GM18873 (cell line): ENCODE measurements around the gene JAZF1.

Experiments
- ATAC-seq: cut with Tn5 transposase; IDR thresholded peaks from one replicate; pipeline ENCODE4 v1.9.1; 2021; ENCODE audit warnings: mild to moderate bottlenecking, moderate library complexity, moderate number of reproducible peaks; ENCODE audit not compliant: unreplicated experiment, low FRiP score

Gene JAZF1

DNA sequence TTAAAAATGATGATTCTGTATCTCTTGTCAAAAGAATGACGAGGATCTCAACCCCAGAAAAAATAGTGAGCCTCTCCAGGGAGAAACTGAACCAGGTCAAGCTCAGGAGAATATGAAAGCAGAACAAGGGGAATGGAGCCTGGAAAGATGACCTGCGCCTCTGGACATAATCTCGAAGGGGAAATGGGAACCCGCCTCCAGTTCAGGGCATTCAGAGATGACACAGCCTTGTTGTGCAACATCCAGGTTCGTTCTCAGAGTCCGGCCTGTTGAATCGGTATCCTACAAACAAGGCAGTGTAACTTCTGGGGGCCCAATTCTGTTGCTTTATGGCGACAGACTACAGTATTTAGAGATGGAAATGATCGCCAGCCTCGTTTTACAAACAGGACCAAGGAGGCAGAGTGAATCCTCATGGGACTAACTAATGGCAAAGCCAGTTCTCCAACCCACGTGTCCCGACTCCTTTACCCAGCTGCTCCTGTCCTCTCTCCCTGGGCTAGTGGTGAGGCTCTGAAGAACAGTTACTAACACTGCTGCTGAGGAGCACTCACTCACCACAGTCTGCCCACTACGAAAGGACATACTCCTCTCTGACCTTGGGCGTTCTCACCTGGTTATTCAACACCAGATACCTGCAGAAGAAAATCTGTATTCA is 67.6 kb downstream of the JAZF1 start:
- ATAC-seq, result no peak

- no peak for ATAC-seq
These were observed 68.1 kb downstream of the JAZF1 start for GRCh38 chr7:28112467-28112866.

DNA sequence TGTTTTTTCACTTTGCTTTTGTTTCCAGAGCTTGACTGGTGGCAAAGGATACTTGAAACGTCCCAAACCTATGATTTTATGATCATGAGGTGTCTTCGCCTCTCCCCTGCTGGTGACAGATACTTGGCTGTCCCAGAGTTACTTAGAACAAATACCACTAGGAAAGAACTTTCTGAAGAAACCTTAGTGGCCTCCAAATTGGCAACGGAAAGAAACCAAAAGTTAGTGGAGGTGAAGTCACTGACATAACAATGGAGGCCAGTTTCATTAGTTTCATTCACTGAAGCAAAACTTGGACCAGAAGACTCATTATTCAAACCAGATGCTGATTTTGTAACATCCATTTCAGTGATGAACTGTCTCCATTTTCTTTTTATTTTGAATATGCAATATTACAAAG is 68.6 kb downstream of the JAZF1 start:
- no peak for ATAC-seq

GRCh38 chr7:28110427-28111012 is 70.1 kb downstream of the JAZF1 start:
- no peak for ATAC-seq

DNA sequence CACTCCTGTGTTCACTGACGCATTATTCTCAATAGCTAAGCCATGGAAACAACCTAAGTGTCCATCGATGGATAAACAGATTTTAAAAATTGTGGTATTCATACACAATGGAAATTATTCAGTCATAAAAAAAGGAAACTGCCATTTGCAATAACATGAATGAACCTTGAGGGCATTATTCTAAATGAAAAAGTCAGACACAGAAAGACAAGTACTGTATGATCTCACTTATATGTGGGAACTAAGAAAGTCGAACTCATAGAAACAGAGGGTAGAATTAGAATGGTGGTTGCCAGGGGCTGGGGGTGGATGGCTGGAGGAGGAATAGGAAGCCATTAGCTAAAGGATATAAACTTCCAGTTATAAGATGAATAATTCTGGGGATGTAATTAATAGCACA is 71.8 kb downstream of the JAZF1 start:
- no peak for ATAC-seq

DNA sequence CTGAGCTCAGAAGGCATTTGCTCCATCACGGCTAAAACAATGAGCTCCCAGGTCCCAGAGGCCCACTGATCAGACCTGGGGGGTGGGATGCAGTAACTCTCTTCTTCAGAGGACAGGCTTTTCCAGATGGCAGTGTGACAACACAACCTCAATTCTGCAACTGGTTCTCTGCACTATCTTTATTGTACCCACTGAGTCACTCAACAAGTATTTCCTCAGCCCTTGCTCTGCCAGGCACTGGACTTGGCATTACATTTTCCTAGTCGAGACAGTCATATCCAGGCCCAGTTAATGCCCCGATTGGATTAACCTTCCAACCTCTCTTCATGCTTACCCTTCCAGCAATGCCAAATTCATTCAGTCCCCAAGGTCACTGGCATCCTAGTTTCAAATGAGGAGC is 72.6 kb downstream of the JAZF1 start:
- ATAC-seq, result no peak

GRCh38 chr7:28106321-28106829 is 74.2 kb downstream of the JAZF1 start:
- no peak for ATAC-seq

DNA sequence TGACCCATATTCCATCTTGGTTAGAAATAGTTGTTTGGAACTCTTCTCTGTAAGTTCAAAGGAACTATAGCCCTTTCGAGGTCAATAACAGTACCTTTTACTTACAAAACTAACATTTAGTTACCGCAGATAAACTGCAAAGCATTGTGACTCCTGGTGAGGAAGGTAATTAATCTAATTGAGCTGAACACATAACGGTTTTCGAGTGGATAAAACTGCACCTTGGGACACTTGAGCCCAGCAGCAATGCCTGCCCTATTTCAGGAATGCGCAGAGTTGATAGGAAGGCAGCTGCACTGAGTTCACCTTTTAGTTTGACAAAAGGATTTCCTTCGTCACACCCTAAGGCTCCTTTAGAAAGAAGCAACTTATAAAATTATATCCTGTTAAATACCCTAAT is 75.4 kb downstream of the JAZF1 start:
- no peak for ATAC-seq

- ATAC-seq, result no peak
These were observed 75.8 kb downstream of the JAZF1 start for GRCh38 chr7:28104811-28105210.

- no peak for ATAC-seq
These were observed 76.5 kb downstream of the JAZF1 start for GRCh38 chr7:28104041-28104541.

DNA sequence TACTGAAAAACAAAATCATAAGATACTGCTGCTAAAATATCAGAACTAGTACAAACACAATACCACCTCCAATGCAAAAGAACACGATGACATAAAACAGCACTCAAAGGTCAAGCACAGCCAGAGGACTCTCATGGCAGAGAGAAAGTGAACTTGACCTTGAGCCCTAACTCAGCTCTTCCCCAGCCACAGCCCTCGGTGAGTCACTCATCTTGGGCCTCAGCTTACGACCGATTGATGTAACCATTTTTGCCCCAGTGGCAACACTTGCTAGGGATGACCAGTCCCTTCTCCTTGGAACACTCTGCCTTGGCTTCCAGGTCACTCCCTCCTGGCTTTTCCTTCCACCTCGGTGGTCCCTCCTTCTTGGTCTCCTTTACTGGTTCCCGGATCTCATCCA is 77.8 kb downstream of the JAZF1 start:
- no peak for ATAC-seq

GRCh38 chr7:28096713-28097112 is 83.9 kb downstream of the JAZF1 start:
- ATAC-seq, result no peak

- no peak for ATAC-seq
These were observed 85.4 kb downstream of the JAZF1 start for GRCh38 chr7:28095231-28095630.

DNA sequence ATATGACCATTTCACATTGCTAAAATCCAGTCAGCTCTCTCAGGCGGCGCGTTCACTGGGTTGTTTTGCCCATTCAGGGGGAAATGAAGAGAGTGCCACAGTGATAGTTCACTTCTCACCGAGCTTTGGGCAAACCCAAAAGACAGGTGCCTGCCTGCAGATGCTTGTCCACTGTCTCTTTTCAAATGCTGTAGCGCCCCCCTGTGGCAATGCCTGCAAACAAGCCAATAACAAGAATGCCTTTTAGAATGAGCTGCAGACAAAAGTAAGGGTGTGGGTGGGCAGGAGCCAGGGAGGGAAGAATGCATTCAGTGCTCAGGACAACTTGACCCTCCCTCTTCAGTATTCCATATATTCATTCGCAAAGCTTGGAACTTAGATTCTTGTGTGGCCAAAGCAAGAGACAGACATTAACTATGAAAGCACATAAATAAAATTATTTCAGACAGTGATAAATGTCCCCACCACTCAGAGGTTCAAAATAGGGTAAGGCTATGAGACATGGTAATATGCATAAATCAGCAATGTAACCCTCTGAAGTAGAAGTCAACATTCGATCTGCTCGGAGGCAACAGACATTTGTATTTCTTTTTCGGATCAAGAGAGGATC is 86.9 kb downstream of the JAZF1 start:
- ATAC-seq, result no peak

GRCh38 chr7:28091190-28091589 is 89.4 kb downstream of the JAZF1 start:
- no peak for ATAC-seq

DNA sequence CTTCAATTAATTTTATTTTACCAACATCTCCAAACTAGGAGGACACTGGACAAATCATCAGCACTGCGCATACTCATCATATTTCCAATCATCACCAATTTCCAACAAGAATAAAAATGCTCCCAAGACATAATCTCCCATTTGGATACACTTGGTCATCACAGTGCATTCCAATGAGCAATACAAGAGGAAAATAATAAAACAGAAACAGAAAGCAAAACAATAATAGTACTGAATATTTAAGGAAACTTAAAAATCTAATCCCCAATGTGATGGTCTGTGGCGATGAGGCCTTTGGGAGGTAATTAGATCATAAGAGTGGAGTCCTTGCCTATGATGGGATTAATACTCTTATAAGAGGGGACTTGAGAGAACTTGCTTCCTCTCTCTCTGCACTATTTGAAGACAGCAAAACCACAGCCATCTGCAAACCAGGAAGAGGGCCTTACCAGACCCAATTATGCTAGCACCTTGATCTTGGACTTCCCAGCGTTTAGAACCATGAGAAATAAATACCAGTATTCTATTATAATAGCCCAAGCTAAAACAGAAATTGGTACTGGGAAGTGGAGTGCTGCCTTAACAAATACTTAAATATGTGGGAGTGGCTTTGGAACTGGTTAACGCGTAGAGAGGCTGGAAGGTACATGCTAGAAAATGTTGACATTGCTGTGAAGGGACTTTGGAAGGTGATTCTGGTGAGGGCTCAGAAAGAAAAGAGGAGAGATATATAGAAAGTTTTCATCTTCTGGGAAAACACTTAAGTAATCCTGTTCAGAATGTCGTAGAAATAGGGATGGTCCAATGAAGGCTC is 91.5 kb downstream of the JAZF1 start:
- ATAC-seq, result no peak

DNA sequence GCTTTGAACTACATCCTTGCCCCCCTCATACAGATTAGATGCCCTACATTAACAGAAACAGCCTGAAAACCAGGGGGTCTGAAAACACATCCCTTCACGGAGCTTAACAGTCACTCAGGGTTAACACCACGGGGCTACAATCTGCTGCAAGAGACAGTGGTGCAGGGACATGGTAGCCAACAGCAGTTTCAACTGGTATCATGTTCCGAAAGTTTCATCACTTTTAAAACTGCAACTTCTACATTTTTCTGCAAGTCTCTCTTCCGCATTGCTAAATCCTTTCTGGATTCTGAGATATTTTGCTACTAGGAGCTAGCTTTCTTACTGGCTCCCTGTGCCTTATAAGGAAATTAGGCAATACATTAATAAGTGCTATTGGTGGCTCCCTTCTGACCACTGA is 92.6 kb downstream of the JAZF1 start:
- ATAC-seq, result no peak

GRCh38 chr7:28086198-28086597 is 94.4 kb downstream of the JAZF1 start:
- no peak for ATAC-seq

DNA sequence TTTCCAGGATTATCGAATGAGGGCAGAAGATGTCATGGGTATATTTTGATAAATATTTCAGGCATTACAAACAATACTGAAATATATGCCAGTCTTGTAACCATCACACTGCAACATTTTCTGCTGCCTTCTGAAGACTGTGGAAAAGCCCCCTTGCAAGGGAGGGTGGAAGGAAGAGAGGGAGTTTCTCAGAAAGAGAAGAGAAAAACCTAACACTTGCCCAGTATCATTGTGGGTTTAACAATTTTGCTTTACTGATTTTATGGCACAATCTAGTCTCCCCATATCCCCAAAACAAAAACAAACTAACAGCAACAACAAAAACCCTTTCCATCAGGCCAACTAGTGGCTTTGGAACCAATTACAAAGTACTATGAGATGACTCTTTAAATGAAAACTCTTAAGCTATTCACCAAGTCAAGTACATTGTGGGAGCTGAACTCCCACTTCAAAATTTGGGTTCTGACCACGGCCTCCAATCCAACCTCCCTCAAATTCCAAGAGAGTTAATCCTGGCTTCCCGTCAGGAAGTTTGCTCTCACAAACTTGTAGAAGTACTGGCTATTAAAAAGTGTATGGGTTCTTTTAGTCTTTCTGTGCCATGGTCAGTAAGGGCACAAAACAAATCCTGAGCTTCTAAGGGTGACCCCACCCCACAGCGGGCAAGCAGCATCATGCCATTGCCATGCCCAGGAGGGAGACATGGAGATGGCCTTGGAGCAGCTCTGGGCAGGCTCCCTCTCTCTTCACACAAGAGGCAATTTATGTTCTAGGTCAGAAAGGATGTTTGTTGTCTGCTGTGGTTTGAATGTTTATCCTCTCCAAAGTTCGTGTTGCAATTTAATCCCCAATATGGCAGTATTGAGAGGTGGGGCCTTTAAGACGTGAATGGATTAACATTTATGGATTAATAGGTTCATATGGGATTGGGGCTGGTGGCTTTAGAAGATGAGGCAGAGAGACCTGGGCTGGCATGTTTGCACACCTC is 96.3 kb downstream of the JAZF1 start:
- no peak for ATAC-seq
